ENCODE measurements around the gene NDN. TPM values are rescaled to one million over a fixed set of nuclear protein-coding genes. Genes with fewer than 3 reads are reported as not detected.

The NDN gene
- total RNA-seq, 1 experiment from 2014 or later: not detected

DNA sequence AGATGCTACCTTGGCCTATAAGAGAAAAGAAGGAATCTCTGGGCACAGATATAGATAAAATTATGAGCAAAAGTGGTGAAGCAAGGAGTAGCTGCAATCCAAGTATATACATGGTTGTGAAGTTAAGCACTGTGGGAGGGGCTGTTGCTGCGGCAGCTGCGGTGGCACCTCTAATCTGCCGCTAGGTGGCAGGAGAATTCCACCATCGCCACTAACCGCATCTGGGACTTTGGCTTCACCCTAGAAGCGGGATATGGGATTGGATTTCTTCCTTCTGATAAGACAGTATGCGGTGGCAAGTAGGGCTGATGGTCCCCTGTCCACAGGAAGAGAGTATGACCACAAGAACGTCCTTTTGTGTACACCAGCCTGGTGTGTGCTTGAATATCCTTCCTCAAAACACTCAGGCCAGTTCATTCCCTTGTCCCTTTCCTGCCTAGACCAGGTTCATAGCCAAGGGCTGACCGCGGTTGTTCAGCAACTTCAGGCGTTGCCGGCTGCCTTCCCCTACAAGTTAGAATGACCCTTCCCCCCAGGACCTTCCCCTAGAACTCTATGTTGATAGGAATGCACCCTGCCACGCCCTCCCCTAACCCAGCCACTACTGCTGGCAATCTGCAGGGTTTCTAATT lies 44.6 kb downstream of the NDN start:
- DNase-seq (ENCODE audit: low spot score): peak; percentile 87

Other genes starting within 250 kb of the NDN start
- not detected in 2 replicates for gene GOLGA6L2, start 240.1 kb downstream of the NDN start, total RNA-seq (2014; rRNA removed; shearing (Covaris generic))
- 0.23 and 0.53 TPM in 2 replicates for gene MKRN3, start 121.6 kb downstream of the NDN start, total RNA-seq (2014; rRNA removed; shearing (Covaris generic))
- not detected in 2 replicates for gene MAGEL2, start 39.4 kb downstream of the NDN start, total RNA-seq (2014; rRNA removed; shearing (Covaris generic))

Measured in HT-29 (cell line).